Gastrocnemius medialis (tissue), 4 donors: Measurements from ENCODE around the gene CDRT4.

Experiments
- CTCF ChIP-seq, 5 experiments: fragments of 450-650 bp in 3 of 5; fragments of 200-600 bp in 2 of 5; sonication (generic) in 2 of 5; IDR thresholded peaks in 4 of 5; conservative IDR thresholded peaks in 1 of 5; 1 replicate in 4 of 5; 2 replicates in 1 of 5; pipeline ENCODE4 v1.5.1; 2016 to 2019; ENCODE audit warnings: antibody characterized with exemption in 5 of 5, mild to moderate bottlenecking in 3 of 5, moderate library complexity in 3 of 5
- POLR2A ChIP-seq, 2 donors: fragments of 450-650 bp; IDR thresholded peaks; one replicate each; pipeline ENCODE4 v1.6.1; 2017; ENCODE audit warnings: antibody characterized with exemption in 2 of 2, mild to moderate bottlenecking in 2 of 2, moderate library complexity in 2 of 2

GRCh38 chr17:15386083-15386482, 81.3 kb downstream of the CDRT4 start:
- TF ChIP-seq CTCF (IDR thresholded peaks at IDR 0.05 in 4 of 5, conservative IDR thresholded peaks at IDR 0.05 in 1 of 5) (no peak), POLR2A (IDR thresholded peaks at IDR 0.05) (no peak)
